Measurements from ENCODE around the gene RAD51B.

Gene RAD51B

DNA sequence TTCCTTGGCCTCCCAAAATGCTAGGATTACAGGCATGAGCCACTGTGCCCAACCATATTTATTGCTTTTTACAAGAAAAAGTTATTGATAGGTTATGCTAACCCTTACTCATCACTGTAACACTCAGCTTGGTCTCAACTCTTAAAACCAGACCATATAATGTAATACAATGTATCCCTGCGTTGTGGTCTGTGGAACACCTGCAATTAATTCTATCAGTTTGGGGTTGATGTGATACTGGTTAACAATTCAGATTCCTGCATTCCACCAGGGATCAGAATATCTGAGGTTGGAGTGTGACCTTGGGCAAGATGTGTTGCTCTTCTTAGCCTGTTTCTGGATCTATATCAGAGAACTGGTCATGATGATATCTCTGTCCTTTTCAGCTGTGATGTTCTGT, 419.0 kb downstream of the RAD51B start:
- TF ChIP-seq, protein P1, sequence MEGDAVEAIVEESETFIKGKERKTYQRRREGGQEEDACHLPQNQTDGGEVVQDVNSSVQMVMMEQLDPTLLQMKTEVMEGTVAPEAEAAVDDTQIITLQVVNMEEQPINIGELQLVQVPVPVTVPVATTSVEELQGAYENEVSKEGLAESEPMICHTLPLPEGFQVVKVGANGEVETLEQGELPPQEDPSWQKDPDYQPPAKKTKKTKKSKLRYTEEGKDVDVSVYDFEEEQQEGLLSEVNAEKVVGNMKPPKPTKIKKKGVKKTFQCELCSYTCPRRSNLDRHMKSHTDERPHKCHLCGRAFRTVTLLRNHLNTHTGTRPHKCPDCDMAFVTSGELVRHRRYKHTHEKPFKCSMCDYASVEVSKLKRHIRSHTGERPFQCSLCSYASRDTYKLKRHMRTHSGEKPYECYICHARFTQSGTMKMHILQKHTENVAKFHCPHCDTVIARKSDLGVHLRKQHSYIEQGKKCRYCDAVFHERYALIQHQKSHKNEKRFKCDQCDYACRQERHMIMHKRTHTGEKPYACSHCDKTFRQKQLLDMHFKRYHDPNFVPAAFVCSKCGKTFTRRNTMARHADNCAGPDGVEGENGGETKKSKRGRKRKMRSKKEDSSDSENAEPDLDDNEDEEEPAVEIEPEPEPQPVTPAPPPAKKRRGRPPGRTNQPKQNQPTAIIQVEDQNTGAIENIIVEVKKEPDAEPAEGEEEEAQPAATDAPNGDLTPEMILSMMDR (conservative IDR thresholded peaks at IDR 0.05; ENCODE audit: low read depth, low read length), result no peak
- H3K4me3 ChIP-seq (ENCODE audit: low read length), result no peak overlapping the region
- DNase-seq (ENCODE audit: low read depth), result no peak

DNA sequence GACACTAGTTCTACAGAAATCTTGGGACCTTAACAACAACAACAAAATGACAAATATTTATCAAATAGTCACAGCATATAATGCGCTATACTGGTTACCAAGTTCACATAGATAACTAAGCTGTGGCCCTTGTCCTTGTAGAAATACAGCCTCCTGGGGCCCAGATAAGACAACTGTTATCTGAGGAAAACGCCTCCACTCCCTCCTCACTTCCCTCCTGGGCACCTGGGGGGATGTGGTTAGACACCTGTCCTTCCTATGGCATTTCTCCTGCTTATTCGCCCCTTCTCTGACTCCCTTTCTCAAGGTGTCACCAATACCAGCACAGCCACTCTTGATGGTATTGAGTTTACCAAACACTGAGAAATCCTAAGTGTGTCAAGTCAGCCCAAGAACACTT, 419.4 kb downstream of the RAD51B start:
- no peak overlapping the region for H3K4me3 ChIP-seq (ENCODE audit: low read length)
- TF ChIP-seq, protein P1 (conservative IDR thresholded peaks at IDR 0.05; ENCODE audit: low read depth, low read length), result no peak
- no peak for DNase-seq (ENCODE audit: low read depth)

DNA sequence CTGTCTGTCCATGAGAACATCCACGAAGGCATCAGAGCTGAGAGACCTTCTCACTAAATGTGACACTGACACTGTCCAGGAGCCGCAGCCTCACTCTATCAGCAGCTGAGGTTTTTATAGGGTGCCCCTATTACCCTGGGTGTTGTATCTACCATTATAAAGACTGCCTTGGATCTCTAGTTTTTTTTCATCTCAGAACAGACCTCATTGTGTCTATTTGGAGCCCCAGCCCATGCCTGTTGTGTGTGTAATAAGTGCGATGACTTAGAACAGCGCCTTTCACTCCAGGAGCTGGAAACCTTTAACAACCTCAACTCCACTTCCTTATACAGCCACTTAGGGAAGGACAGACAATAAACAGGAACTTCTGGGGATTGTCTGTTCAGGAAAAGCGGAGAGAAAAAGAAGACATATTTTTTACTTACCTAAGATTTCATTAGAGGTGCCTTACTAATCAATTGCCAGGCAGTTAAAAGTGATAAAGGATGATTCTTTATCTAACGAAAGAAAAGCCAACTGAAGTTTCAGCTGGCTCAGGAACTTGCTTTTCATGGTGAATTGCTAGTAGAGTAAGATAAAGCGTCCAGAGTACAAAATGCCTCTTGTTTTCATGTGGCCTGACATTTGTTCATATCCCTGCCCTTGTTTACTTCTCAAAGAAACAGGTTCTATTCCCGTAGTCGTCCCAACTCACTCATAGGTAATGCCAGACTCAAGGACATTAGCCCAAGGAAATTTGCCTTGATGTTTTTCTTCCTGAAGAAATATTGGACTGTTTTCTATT, 420.6 kb downstream of the RAD51B start:
- TF ChIP-seq, protein P1 (conservative IDR thresholded peaks at IDR 0.05; ENCODE audit: low read depth, low read length), result no peak
- no peak overlapping the region for H3K4me3 ChIP-seq (ENCODE audit: low read length)
- DNase-seq (ENCODE audit: low read depth), result no peak

DNA sequence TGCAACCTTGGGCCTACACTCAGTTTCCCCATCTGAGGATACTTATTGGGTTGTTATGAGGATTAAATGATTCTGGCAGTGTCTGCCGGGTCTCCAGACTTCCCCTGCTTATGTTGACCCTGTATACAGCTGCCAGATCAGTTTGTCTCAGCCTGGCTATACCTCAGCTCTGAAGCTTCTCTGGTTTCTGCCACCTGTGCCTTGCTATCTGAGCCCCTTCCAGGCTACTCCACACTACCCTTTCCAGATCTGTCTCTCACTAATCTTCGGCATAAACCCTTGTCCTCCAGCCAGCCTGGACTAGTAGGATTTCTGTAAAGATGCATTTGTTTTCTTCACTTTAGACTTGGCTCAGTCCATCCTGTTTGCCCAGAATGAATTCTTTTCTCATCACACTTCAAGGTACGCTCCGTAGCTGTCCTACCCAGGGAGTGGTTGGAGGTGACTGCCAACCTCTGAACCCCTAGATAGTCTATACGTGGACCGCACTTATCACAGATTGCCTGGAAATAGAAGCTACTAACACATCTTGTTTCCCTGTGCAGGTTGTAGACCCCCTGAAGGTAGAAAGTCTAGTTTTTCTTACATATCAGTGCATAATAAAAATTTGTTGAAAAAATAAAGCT, 422.4 kb downstream of the RAD51B start:
- DNase-seq (ENCODE audit: low read depth), result no peak
- TF ChIP-seq, protein P1 (conservative IDR thresholded peaks at IDR 0.05; ENCODE audit: low read depth, low read length), result no peak
- H3K4me3 ChIP-seq (ENCODE audit: low read length), result no peak overlapping the region

DNA sequence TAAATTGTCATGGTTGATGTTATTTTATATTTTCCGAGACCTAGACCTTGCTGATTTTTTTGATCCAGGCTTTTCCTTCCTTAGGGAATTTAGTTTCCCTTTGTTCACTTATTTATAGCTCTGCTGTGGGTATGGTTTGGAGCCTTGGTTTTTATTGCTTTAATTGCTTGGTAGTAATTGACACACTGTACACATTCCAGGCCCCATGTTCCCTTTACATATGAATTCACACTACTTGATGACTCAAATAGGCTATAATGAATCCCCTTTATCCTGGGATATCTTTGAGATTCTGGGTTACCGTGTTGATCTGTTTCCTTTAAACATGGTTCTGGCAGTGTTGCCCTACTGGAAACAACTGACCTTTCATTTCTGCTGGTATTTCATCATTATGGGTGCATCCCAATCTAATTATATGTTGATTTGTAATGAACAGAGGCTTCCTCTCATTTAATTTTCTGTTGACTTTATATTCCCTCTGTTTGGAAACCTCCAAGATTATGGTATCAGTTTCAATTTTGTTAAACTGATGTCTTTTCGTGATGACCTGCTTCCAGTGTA, 424.0 kb downstream of the RAD51B start:
- no peak overlapping the region for H3K4me3 ChIP-seq (ENCODE audit: low read length)
- no peak for DNase-seq (ENCODE audit: low read depth)
- TF ChIP-seq, protein P1 (conservative IDR thresholded peaks at IDR 0.05; ENCODE audit: low read depth, low read length), result no peak

DNA sequence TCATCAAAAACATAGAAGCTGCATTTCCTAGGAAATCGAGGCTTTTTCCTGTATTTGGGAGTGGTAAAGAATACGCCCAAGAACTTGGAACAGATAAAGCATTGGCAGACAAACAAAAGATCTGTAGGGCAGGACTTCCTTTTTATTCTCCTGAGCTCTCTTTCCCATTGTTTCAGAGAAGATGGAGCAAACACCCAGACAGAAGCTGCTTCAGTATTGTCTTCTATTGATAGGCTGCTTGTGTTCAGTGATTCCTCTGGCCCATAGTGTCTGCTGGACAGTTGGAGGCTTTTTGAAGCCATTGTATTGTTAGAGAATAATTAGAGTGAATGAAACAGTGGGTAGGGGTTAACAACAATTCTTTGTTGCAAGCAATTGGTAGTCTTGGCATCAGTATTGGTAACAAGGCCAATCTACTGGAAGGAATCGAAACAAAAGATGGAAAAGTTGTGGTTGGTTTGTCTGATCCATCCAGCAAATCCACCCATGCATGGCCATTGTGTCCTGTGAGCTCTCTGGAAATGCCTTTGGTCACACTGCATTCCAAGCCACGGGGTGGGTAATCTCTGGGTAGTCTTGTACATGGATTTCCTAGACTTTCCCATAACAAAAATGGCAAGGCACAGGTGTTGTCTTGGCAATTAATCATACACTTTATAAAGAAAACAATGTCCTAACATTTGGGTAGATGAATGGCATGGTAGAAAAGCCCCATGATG, 424.8 kb downstream of the RAD51B start:
- DNase-seq (ENCODE audit: low read depth), result no peak
- TF ChIP-seq, protein P1 (conservative IDR thresholded peaks at IDR 0.05; ENCODE audit: low read depth, low read length), result no peak
- H3K4me3 ChIP-seq (ENCODE audit: low read length), result no peak overlapping the region
